GM10266 (cell line): ENCODE measurements around the gene KMO.

Source experiments
- DNase-seq: peaks from one replicate; pipeline ENCODE4 v3.0.0; 2012; ENCODE audit errors: extremely low spot score
- CTCF ChIP-seq: IDR thresholded peaks from 2 replicates; pipeline ENCODE4 v1.5.1; 2012; ENCODE audit warnings: mild to moderate bottlenecking, low read depth; ENCODE audit not compliant: control insufficient read depth, insufficient read depth; ENCODE audit errors: missing control alignments

KMO gene

DNA sequence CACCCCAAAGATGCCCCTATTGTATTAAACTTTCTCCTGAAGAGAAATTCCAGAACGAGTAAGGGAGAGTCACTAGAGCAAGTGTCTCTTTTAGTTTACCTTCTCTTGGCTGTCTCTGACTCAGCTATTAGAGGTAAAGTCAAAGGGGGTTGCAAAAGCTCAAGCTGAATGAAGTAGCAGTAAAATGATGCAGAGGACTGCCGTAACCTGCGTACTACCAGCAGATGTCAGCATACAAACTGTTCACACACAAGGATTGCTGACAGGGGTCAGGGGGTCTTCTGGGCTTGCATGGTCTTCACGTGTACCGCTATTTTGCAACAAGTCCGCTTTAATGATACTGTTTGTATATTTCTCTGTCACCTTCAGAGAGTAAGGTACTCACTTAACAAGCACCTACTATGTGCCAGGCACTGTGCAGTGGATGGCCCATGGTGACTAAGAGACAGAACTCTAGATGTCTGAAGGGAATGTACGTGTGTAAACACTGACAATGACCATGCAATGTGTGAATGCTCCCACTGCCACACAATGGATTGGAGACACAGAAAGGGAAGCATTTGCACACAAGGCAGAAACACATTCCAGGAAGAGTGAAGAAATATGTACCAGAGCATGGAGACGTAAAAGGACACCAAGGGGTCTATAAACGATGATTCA lies 73.1 kb downstream of the KMO start:
- no peak for TF ChIP-seq CTCF
- no peak for DNase-seq

DNA sequence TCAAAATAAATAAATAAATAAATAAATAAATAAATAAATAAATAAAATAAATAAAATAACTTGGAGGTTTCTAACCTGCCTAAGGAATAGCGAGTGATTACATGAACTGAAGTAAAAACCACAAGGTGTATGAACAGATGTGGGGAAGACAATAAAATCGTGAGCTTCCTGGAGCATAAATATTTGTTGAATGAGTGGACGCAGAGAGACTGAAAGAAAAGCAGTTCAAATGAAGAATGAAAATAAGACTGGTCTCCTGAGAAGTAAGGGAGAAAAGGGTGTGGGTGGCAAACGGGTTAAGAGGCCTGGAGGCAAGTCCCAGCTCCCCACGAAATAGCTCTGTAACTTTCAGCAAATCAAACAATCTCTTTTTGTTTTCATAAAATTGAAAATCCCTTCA lies 74.4 kb downstream of the KMO start:
- no peak for TF ChIP-seq CTCF
- DNase-seq = no peak

GRCh38 chr1:241607497-241607896 lies 75.3 kb downstream of the KMO start:
- no peak for DNase-seq
- TF ChIP-seq CTCF = no peak

GRCh38 chr1:241608379-241609033 lies 76.3 kb downstream of the KMO start:
- DNase-seq = no peak

GRCh38 chr1:241610056-241610815 lies 78.1 kb downstream of the KMO start:
- no peak for TF ChIP-seq CTCF
- no peak for DNase-seq

More at GRCh38 chr1:241608379-241609033, 76.3 kb downstream of the KMO start:
- TF ChIP-seq CTCF = no peak

DNA sequence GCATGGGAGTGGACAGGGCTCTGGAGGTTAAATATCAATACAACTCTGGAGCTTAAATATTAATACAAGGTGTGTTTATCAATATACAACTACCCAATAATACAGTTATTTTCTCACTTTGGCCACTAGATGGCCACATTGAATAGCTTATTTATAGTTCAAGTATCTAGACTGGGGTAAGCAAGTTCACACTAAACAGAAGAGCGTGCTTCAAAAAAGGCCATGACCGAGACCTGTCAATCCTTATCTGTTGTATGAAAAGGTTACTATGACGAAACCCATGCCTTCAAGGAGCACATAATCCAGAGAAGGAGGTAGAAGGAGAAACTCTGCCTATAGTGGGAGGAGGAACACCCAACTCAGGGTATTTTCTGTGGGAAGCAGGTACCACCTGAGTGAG lies 78.9 kb downstream of the KMO start:
- DNase-seq = peak; percentile 44
- TF ChIP-seq CTCF = peak; percentile 61

- DNase-seq = no peak
- TF ChIP-seq CTCF = no peak
These were observed 79.6 kb downstream of the KMO start for GRCh38 chr1:241611736-241612135.
